Endodermal cell (in vitro differentiated cells): ENCODE results near the gene NME7. TPM values are rescaled to one million over a fixed set of nuclear protein-coding genes. Genes with fewer than 3 reads are reported as not detected.

Experiments
- DNase-seq: peaks from one replicate; pipeline ENCODE4 v3.0.0-alpha.2; 2017
- H3K27ac ChIP-seq: 2 replicates; pipeline ENCODE4 v1.5.1; 2013; ENCODE audit warnings: mild to moderate bottlenecking, low read depth, low read length, moderate library complexity
- H3K27me3 ChIP-seq: 2 replicates; pipeline ENCODE4 v1.6.1; 2013; ENCODE audit warnings: mild to moderate bottlenecking, low read length, moderate library complexity; ENCODE audit not compliant: insufficient read depth, control insufficient read depth, poor library complexity, severe bottlenecking
- H3K36me3 ChIP-seq: 2 replicates; pipeline ENCODE4 v1.7.0; 2013; ENCODE audit warnings: mild to moderate bottlenecking, low read length, moderate library complexity; ENCODE audit not compliant: control insufficient read depth, insufficient read depth
- H3K4me1 ChIP-seq: one replicate; pipeline ENCODE4 v1.7.0; 2013; ENCODE audit warnings: low read length; ENCODE audit not compliant: control insufficient read depth, insufficient read depth
- H3K4me3 ChIP-seq: 2 replicates; pipeline ENCODE4 v1.5.1; 2013; ENCODE audit warnings: mild to moderate bottlenecking, low read length, moderate library complexity
- H3K9ac ChIP-seq: 2 replicates; pipeline ENCODE4 v1.6.1; 2013; ENCODE audit warnings: mild to moderate bottlenecking, low read length, moderate library complexity; ENCODE audit not compliant: poor library complexity, severe bottlenecking; ENCODE audit errors: extremely low read depth
- H3K9me3 ChIP-seq: 2 replicates; pipeline ENCODE4 v1.6.1; 2013; ENCODE audit warnings: mild to moderate bottlenecking, low read length, moderate library complexity; ENCODE audit not compliant: control insufficient read depth
- H3K27ac Mint-ChIP-seq: 2 replicates; pipeline ENCODE4 v1.8.0; 2020; ENCODE audit warnings: mixed read lengths
- H3K27me3 Mint-ChIP-seq: 2 replicates; pipeline ENCODE4 v1.8.0; 2021; ENCODE audit warnings: mild to moderate bottlenecking, mixed read lengths; ENCODE audit not compliant: insufficient read depth
- H3K36me3 Mint-ChIP-seq: 2 replicates; pipeline ENCODE4 v1.8.0; 2020; ENCODE audit warnings: low read depth, mixed read lengths
- H3K4me1 Mint-ChIP-seq: 2 replicates; pipeline ENCODE4 v1.8.0; 2020; ENCODE audit warnings: mixed read lengths
- H3K4me3 Mint-ChIP-seq: 2 replicates; pipeline ENCODE4 v1.8.0; 2020; ENCODE audit warnings: mild to moderate bottlenecking, moderate library complexity, mixed read lengths
- H3K9me3 Mint-ChIP-seq: 2 replicates; pipeline ENCODE4 v1.8.0; 2020; ENCODE audit warnings: mild to moderate bottlenecking, mixed read lengths
- CTCF ChIP-seq: fragments of 200-600 bp; sonication (generic); conservative IDR thresholded peaks from 2 replicates; pipeline ENCODE4 v1.5.0; 2021; ENCODE audit warnings: antibody characterized with exemption, mild to moderate bottlenecking
- WGBS, 2 experiments: methylation state at CpG; one replicate each; pipeline versions ENCODE4 v1.1.5 to v1.1.7; 2013; ENCODE audit warnings: missing lambda C conversion rate in 2 of 2, mixed read lengths in 1 of 2; ENCODE audit not compliant: insufficient coverage in 1 of 2, insufficient read length in 1 of 2; 5-methylcytosine and 5-hydroxymethylcytosine counted together
- total RNA-seq, 2 donors: library from RNA; stranded (reverse); fragmentation: NEBNext Ultra II Directional in 1 of 2; extraction: Animal tissue kit (Norgen Biotek cat#: 25700) in 1 of 2; gene quantifications; 2 replicates in 1 of 2; 3 replicates in 1 of 2; pipeline ENCODE4 v1.2.1, GENCODE V29; 2021

Gene NME7
- total RNA-seq, 2 donors from 2014 or later, result 28.1 to 32.3 TPM

GRCh38 chr1:169308313-169309039, 59.1 kb downstream of the NME7 start:
- DNase-seq, result no peak
- no peaks in the 10 kb centered on the region for H3K9me3 ChIP-seq
- H3K4me1 ChIP-seq, result no peaks in the 10 kb centered on the region
- Mint-ChIP-seq H3K9me3 (no peaks in the 10 kb centered on the region), H3K4me3 (no peak overlapping the region), H3K27me3 (no peaks in the 10 kb centered on the region), H3K4me1 (no peaks in the 10 kb centered on the region), H3K27ac (no peak overlapping the region), H3K36me3 (peaks cover 15% of the 10 kb centered on the region)
- H3K4me3 ChIP-seq, result no peak overlapping the region
- H3K36me3 ChIP-seq, result peaks cover 3% of the 10 kb centered on the region
- no peak for TF ChIP-seq CTCF
- WGBS, 2 experiments, result 100% methylated on average over 1 of the region's 2 CpGs; no CpG with 5 or more reads in 1 of the 2 experiments
- no peak overlapping the region for H3K9ac ChIP-seq
- no peaks in the 10 kb centered on the region for H3K27me3 ChIP-seq
- H3K27ac ChIP-seq, result no peak overlapping the region

GRCh38 chr1:169307176-169307575, 60.4 kb downstream of the NME7 start:
- no peaks in the 10 kb centered on the region for H3K27me3 ChIP-seq
- Mint-ChIP-seq H3K27ac (no peak overlapping the region), H3K36me3 (peaks cover 17% of the 10 kb centered on the region), H3K27me3 (no peaks in the 10 kb centered on the region), H3K9me3 (no peaks in the 10 kb centered on the region), H3K4me3 (no peak overlapping the region), H3K4me1 (no peaks in the 10 kb centered on the region)
- no peak overlapping the region for H3K27ac ChIP-seq
- no peak for TF ChIP-seq CTCF
- WGBS, 2 experiments, result 83 to 88% methylated on average over 1 of the region's 1 CpG
- H3K36me3 ChIP-seq, result peaks cover 3% of the 10 kb centered on the region
- H3K4me3 ChIP-seq, result no peak overlapping the region
- DNase-seq, result no peak
- H3K9me3 ChIP-seq, result no peaks in the 10 kb centered on the region
- no peaks in the 10 kb centered on the region for H3K4me1 ChIP-seq
- H3K9ac ChIP-seq, result no peak overlapping the region

- Mint-ChIP-seq H3K9me3 (no peaks in the 10 kb centered on the region), H3K27me3 (no peaks in the 10 kb centered on the region), H3K27ac (no peak overlapping the region), H3K36me3 (peaks cover 20% of the 10 kb centered on the region), H3K4me1 (no peaks in the 10 kb centered on the region), H3K4me3 (no peak overlapping the region)
- Histone ChIP-seq H3K4me3 (no peak overlapping the region), H3K27ac (no peak overlapping the region), H3K36me3 (peaks cover 3% of the 10 kb centered on the region), H3K9me3 (no peaks in the 10 kb centered on the region), H3K9ac (no peak overlapping the region), H3K4me1 (no peaks in the 10 kb centered on the region), H3K27me3 (no peaks in the 10 kb centered on the region)
- DNase-seq, result no peak
- TF ChIP-seq CTCF, result no peak
- WGBS, 2 experiments, result 93 to 100% methylated on average over 2 of the region's 2 CpGs
Measured at GRCh38 chr1:169305948-169306347, 61.6 kb downstream of the NME7 start.
